Activated B cell treated with CpG ODN at 0.5 μM for 24 hours (primary cell): Measurements from ENCODE around the gene SLC16A8. TPM values are rescaled to one million over a fixed set of nuclear protein-coding genes. Genes with fewer than 3 reads are reported as not detected.
"Not testable (repeated sequence)": the region's sequence is repeated elsewhere in the genome, so short reads cannot be mapped to it uniquely, and the experiment has no call there.

Source experiments
- ATAC-seq: fragments of 200-7000 bp; cut with Tn5 transposase; one replicate; pipeline ENCODE4 v1.10.0; 2021; ENCODE audit warnings: low read depth, mild to moderate bottlenecking, moderate library complexity
- CTCF ChIA-PET: fragments of 350-600 bp; sonication (Branson Sonifier 250); formaldehyde crosslinking; loops from one replicate; lab custom pipeline; 2021; ENCODE audit warnings: antibody characterized with exemption; lab: Charles Lee
- POLR2A ChIA-PET: fragments of 350-600 bp; sonication (Branson Sonifier 250); formaldehyde crosslinking; loops from one replicate; lab custom pipeline; 2021; ENCODE audit warnings: antibody characterized with exemption; lab: Charles Lee
- DNase-seq: peaks from one replicate; pipeline ENCODE4 v3.0.0; 2022
- H3K27ac Mint-ChIP-seq: one replicate; pipeline ENCODE4 v1.8.0; 2020; ENCODE audit warnings: mixed read lengths
- H3K27me3 Mint-ChIP-seq: one replicate; pipeline ENCODE4 v1.8.0; 2021; ENCODE audit warnings: mixed read lengths
- H3K36me3 Mint-ChIP-seq: one replicate; pipeline ENCODE4 v1.8.0; 2021; ENCODE audit warnings: low read depth, mixed read lengths
- H3K4me1 Mint-ChIP-seq: one replicate; pipeline ENCODE4 v1.8.0; 2021; ENCODE audit warnings: mixed read lengths
- H3K4me3 Mint-ChIP-seq: one replicate; pipeline ENCODE4 v1.8.0; 2020; ENCODE audit warnings: mild to moderate bottlenecking, mixed read lengths
- H3K9me3 Mint-ChIP-seq: one replicate; pipeline ENCODE4 v1.8.0; 2020; ENCODE audit warnings: mixed read lengths
- CTCF ChIP-seq: fragments of 200-600 bp; IDR thresholded peaks from one replicate; pipeline ENCODE4 v1.8.0; 2022; ENCODE audit warnings: antibody characterized with exemption, mild to moderate bottlenecking
- intact Hi-C: fragments of 100-400 bp; cut with micrococcal nuclease; formaldehyde crosslinking; loops from one replicate; pipeline ENCODE4 v1.15.1; 2024
- total RNA-seq: library from RNA; stranded (reverse); gene quantifications from 2 replicates; pipeline ENCODE4 v1.2.3, GENCODE V29; 2022

SLC16A8 gene
- total RNA-seq, 1 donor from 2014 or later = not detected

DNA sequence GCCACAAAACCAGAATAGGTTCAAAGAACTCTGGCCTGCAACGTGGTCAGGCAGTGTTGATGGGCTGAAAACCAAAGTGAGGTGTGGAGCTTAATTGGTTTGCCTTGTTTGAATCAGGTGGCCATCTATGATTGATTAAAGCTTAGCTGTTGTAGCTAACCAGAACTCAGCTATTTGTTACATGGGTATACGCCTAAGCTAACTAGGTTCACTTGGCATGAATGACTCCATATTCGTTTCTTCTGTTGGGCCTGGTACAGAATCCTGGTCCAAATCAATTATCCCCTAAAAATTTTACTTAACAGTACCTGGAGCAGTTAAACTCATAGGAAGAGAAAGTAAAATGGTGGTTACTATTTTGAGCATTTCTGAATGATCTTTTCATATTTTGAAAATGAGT, 34.2 kb upstream of the SLC16A8 start:
- Mint-ChIP-seq H3K9me3 (no peaks in the 10 kb centered on the region), H3K4me1 (no peaks in the 10 kb centered on the region), H3K27me3 (no peaks in the 10 kb centered on the region), H3K36me3 (peaks cover 9% of the 10 kb centered on the region), H3K27ac (no peak overlapping the region), H3K4me3 (no peak overlapping the region)
- ATAC-seq (no peak), DNase-seq (no peak)
- POLR2A ChIA-PET = no interaction called here
- TF ChIP-seq CTCF = no peak
- intact Hi-C loops = no loop called here
- CTCF ChIA-PET = no interaction called here

DNA sequence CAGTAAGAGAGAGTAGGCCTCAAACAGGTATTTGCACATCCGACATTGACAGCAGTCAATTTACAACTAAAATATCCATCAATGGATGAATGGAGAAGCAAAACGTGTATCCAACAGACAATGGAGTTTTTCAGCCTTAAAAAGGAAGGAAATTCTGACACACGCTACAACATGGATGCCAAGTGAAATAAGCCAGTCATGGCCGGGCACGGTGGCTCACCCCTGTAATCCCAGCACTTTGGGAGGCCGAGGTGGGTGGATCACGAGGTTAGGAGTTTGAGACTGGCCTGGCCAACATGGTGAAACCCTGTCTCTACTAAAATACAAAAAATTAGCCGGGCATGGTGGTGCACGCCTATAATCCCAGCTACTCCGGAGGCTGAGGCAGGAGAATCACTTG, 33.6 kb upstream of the SLC16A8 start:
- H3K27me3 Mint-ChIP-seq, H3K4me1 Mint-ChIP-seq, POLR2A ChIA-PET, H3K4me3 Mint-ChIP-seq, DNase-seq, H3K9me3 Mint-ChIP-seq, CTCF ChIA-PET, H3K27ac Mint-ChIP-seq, ATAC-seq, intact Hi-C loops: not testable (repeated sequence)
- peaks cover 10% of the 10 kb centered on the region for H3K36me3 Mint-ChIP-seq

- ATAC-seq = no peak
- no peak for TF ChIP-seq CTCF
- no peaks in the 10 kb centered on the region for H3K27me3 Mint-ChIP-seq
- CTCF ChIA-PET = interaction anchor here (0.5 to 1.8 kb wide), 4 partner anchors 60 to 109 kb away, joined by 3 to 6 read pairs (median 3); no protein-coding TSS in a partner anchor
- H3K9me3 Mint-ChIP-seq = no peaks in the 10 kb centered on the region
- POLR2A ChIA-PET = no interaction called here
- H3K4me1 Mint-ChIP-seq = no peaks in the 10 kb centered on the region
- H3K36me3 Mint-ChIP-seq = peaks cover 10% of the 10 kb centered on the region
- H3K4me3 Mint-ChIP-seq = no peak overlapping the region
- DNase-seq = no peak
- intact Hi-C loops = loop anchor here (2.0 kb wide), 1 partner anchor 237 kb away; no protein-coding TSS in a partner anchor
- no peak overlapping the region for H3K27ac Mint-ChIP-seq
These were observed 31.6 kb upstream of the SLC16A8 start for GRCh38 chr22:38115423-38116205.

- ATAC-seq = peak; percentile 89
- Mint-ChIP-seq H3K27ac (no peak overlapping the region), H3K4me1 (no peaks in the 10 kb centered on the region), H3K36me3 (peaks cover 10% of the 10 kb centered on the region), H3K27me3 (no peaks in the 10 kb centered on the region), H3K9me3 (no peaks in the 10 kb centered on the region), H3K4me3 (no peak overlapping the region)
- ChIA-PET CTCF (interaction anchor here (0.5 to 1.8 kb wide), 7 partner anchors 61 to 1465 kb away, joined by 3 to 6 read pairs (median 3); partner anchors contain the start of gene PLA2G6), POLR2A (interaction anchor here (0.8 kb wide), 1 partner anchor 67 kb away, joined by 3 read pairs; no protein-coding TSS in a partner anchor)
- peak; percentile 65 for TF ChIP-seq CTCF
- DNase-seq = peak; percentile 72
- intact Hi-C loops = loop anchor here (1.0 to 5.0 kb wide), 3 partner anchors 98 to 238 kb away; no protein-coding TSS in a partner anchor
These were observed 30.8 kb upstream of the SLC16A8 start for GRCh38 chr22:38114484-38115398.

DNA sequence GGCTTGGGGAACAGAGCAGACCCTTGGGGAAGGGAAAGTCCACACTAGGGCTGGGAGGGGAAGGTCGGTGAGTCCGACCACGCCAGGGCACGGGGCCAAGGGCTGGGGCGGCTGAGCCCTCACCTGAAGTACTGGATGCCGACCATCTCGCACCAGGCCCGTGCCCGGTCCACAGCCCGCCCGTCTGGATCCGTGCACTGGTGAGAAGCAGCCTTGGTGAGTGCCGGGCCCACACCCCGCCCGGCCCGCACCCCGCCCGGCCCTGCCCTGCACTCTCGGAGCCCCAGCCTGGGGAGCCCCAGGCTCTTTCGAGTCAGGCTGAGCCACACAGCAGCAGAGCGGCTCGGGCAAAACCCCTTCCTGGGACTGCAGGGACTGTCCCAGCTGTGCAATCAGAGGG, 28.4 kb upstream of the SLC16A8 start:
- Mint-ChIP-seq H3K9me3 (no peaks in the 10 kb centered on the region), H3K4me1 (no peaks in the 10 kb centered on the region), H3K4me3 (no peak overlapping the region), H3K27ac (no peak overlapping the region), H3K27me3 (no peaks in the 10 kb centered on the region), H3K36me3 (peaks cover 6% of the 10 kb centered on the region)
- ATAC-seq = no peak
- TF ChIP-seq CTCF = no peak
- CTCF ChIA-PET = no interaction called here
- intact Hi-C loops = loop anchor here (5.0 kb wide), 1 partner anchor 100 kb away; no protein-coding TSS in a partner anchor
- POLR2A ChIA-PET = no interaction called here
- no peak for DNase-seq
